GM21423 (cell line): ENCODE results near the gene SLC48A1.

Experiments used
- ATAC-seq: cut with Tn5 transposase; IDR thresholded peaks from one replicate; pipeline ENCODE4 v1.9.1; 2021; ENCODE audit warnings: mild to moderate bottlenecking, moderate library complexity; ENCODE audit not compliant: unreplicated experiment

Gene SLC48A1

GRCh38 chr12:47789712-47790489 lies 16.9 kb downstream of the SLC48A1 start:
- ATAC-seq, result no peak

- ATAC-seq, result no peak
Measured at GRCh38 chr12:47790676-47791350, 17.8 kb downstream of the SLC48A1 start.

DNA sequence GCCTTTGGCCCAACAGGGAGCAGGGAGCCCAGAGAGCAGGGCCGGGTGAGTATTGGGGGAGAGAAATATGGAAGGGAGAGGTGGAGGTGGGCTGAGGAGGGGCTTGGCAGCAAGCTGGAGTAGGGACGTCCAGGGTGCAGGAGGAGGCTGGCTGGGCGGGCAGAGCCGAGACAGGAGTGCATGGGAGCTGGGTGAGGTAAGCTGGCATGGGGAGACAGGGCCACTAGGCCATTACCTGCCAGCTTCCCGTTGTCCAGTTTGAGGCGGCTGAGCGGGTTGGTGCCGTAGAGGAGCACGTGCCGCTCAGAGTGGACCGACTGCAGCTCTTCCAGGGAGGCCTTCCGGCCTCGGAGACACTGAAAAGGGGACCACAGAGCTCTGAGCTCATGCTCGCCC lies 18.3 kb downstream of the SLC48A1 start:
- ATAC-seq, result no peak

GRCh38 chr12:47791874-47792273 lies 18.8 kb downstream of the SLC48A1 start:
- no peak for ATAC-seq

GRCh38 chr12:47793015-47793681 lies 20.1 kb downstream of the SLC48A1 start:
- no peak for ATAC-seq

GRCh38 chr12:47794679-47795078 lies 21.6 kb downstream of the SLC48A1 start:
- ATAC-seq, result no peak

- ATAC-seq, result no peak
Measured at GRCh38 chr12:47795121-47795813, 22.2 kb downstream of the SLC48A1 start.

- no peak for ATAC-seq
Measured at GRCh38 chr12:47795814-47796411, 22.9 kb downstream of the SLC48A1 start.

DNA sequence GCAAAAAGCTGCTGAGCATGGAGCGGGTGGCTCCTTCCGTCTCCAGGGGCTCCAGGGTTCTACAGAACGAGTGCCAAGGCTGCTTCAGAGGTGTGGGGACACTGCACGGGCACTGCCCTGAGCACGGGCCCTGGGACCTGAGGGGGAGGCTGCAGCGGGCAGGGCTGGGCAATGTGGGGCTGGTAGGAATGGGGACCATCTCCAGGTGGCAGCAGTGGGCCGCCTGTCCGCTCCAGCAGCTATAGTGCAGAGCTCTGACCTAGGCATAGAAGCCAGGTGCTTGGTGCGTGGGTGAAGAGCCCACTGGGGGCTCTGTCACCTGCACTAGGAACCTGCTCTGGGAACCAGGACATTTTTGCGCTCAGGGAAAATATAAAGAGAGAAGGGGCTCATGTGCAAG lies 24.4 kb downstream of the SLC48A1 start:
- no peak for ATAC-seq

GRCh38 chr12:47798382-47798948 lies 25.4 kb downstream of the SLC48A1 start:
- ATAC-seq, result no peak

DNA sequence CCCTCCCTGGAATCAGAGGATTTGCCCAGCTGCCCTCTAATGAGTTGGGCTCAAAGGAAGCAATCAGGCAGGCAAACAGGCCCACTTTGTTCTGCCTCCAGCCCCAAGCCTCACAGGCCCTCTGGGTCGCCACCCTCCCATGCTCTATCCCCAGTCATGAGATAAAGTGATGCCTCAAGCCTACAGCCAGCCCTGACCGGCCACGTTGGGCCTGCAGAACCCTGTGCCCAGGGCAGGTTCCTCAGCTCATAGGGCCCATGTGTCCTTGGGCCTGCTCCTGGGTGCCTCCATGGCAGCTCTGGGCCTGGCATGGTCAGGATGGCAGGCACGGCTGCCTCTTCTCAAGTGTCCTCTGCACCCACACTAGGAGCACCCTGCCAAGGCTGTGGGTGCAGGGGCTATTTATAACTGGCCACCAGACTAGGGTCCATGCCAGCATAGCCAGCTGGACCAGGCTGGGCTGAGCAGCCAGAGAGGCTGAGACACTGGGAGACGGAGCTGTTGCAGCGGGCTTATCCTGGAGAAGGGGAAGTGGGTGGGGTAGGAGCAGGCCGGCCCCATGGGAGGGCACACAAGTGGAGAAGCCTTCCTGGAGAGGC lies 26.4 kb downstream of the SLC48A1 start:
- no peak for ATAC-seq

DNA sequence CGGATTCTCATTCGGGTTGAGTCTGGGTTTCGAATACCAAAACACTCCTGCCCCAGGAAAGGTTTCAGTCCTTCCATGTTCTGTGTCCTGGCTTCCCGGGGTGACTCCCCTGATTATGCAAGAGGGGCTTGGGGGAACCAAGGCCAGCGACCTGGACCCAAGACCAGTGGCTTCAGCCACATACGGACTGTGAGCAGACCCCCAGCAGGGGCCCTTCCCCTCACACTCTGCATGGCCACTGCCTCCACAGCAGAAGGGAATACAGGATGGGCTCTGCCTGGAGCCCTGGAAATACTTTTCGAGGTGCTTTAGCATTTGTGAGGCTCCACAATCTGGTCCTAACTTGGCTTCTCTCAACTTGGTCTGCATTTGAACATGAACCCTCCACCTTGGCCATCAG lies 27.5 kb downstream of the SLC48A1 start:
- no peak for ATAC-seq

- no peak for ATAC-seq
Measured at GRCh38 chr12:47801170-47801903, 28.3 kb downstream of the SLC48A1 start.

- no peak for ATAC-seq
Measured at GRCh38 chr12:47801904-47802246, 28.8 kb downstream of the SLC48A1 start.

DNA sequence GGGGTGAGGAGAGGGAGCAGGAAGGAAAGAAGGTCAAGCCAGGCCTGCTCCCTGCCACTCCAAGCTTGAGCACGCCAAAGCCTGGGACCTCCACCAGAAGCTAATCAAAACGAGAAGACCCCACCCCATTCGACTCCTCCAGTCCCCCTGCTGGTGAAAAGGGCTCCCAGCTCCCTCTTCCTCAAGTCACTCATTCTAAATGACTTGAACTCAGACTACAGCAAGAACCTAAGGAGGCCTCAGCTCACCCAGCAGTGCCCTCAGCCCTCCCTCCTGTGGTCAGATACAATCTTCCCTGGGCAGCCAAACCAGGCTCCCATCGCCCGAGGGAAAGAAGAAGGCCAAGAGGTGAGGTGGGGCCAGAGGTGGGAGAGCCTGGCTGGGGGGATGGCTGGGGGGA lies 29.3 kb downstream of the SLC48A1 start:
- ATAC-seq, result no peak

DNA sequence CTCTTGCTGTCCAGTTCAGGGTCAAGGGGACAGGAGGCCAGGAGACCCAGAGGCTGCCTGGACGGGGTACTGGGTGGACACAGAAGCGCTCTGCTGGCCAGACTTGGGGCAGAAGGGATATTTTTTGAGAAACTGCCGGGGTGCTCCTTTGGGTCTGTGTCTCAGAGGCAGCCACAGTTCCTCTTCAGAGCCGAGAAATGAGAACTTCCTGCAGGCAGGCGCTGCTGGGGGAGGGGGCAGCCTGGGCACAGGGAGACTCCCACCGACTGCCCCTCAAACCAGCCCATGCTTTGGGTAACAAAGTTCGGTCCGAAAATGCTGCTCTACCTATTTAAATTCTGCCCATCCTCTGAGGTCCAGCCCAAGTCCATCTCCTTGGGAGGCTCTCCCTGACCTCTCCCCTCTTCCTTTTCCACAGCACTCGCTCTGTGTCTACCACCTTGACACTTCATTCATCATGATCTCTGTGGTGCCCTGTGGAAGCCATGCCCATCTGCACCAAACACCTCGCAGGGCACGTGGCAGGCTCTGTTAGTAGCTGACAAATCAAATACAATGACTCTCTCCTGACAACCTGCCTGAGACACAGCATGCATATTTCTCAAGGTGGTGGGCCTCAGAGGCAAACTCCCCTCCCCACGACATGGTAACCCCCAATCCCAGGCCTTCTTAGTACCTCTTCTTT lies 30.3 kb downstream of the SLC48A1 start:
- ATAC-seq, result no peak

- ATAC-seq, result no peak
Measured at GRCh38 chr12:47804171-47804570, 31.1 kb downstream of the SLC48A1 start.

GRCh38 chr12:47805417-47805816 lies 32.4 kb downstream of the SLC48A1 start:
- no peak for ATAC-seq

DNA sequence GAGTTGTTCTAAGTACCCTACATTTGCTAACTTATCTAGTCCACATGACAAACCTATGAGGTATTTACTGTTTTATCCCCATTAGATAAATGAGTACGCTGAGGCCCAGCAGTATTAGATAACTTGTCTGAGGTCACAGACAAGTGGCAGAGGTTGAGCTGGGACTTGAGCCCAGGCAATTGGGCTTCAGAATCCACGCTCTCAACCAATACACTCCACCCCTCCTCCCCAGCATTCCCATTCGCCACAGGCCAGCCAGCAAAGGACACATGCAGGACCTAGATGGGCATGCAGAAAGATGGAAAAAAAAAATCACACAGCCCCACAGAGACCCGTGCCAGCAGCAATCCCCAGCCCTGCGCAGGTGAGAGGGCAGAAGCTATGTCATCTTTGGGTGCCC lies 34.3 kb downstream of the SLC48A1 start:
- ATAC-seq, result no peak
